Heart left ventricle (tissue), 16 donors: ENCODE data around the gene LRRFIP1. TPM values are rescaled to one million over a fixed set of nuclear protein-coding genes. Genes with fewer than 3 reads are reported as not detected.

Source experiments
- ATAC-seq, 4 donors: fragments of 200-7000 bp; cut with Tn5 transposase; one replicate each; pipeline ENCODE4 v1.9.1; 2020 to 2022; ENCODE audit warnings: moderate library complexity in 4 of 4, mild to moderate bottlenecking in 3 of 4, moderate number of reproducible peaks in 1 of 4
- DNase-seq, 5 donors: peaks; one replicate each; pipeline ENCODE4 v3.0.0-alpha.2; 2020
- H3K27ac ChIP-seq, 12 donors: fragments of 200-600 bp; sonication (generic) in 4 of 12; one replicate each; pipeline versions ENCODE4 v1.5.0 to v1.8.0; 2016 to 2022; ENCODE audit warnings: mild to moderate bottlenecking in 2 of 12
- H3K27me3 ChIP-seq, 9 donors: fragments of 200-600 bp; sonication (generic) in 2 of 9; one replicate each; pipeline versions ENCODE4 v1.5.1 to v1.8.0; 2016 to 2022; ENCODE audit warnings: mild to moderate bottlenecking in 3 of 9
- H3K36me3 ChIP-seq, 9 donors: fragments of 200-600 bp; sonication (generic) in 2 of 9; one replicate each; pipeline versions ENCODE4 v1.5.0 to v1.8.0; 2018 to 2022; ENCODE audit warnings: mild to moderate bottlenecking in 2 of 9
- H3K4me1 ChIP-seq, 12 donors: fragments of 200-600 bp; sonication (generic) in 4 of 12; one replicate each; pipeline versions ENCODE4 v1.5.0 to v1.8.0; 2016 to 2022; ENCODE audit warnings: mild to moderate bottlenecking in 3 of 12
- H3K4me3 ChIP-seq, 12 donors: fragments of 200-600 bp; sonication (generic) in 4 of 12; one replicate each; pipeline versions ENCODE4 v1.5.0 to v1.8.0; 2017 to 2022; ENCODE audit warnings: mild to moderate bottlenecking in 9 of 12, moderate library complexity in 4 of 12
- H3K9me3 ChIP-seq, 12 donors: fragments of 200-600 bp; sonication (generic) in 4 of 12; one replicate each; pipeline versions ENCODE4 v1.5.0 to v1.8.0; 2016 to 2022; ENCODE audit warnings: mild to moderate bottlenecking in 1 of 12
- CTCF ChIP-seq, 12 donors: fragments of 200-600 bp; sonication (generic) in 4 of 12; IDR thresholded peaks; one replicate each; pipeline versions ENCODE4 v1.5.0 to v1.8.0; 2018 to 2022; ENCODE audit warnings: antibody characterized with exemption in 12 of 12, mild to moderate bottlenecking in 5 of 12
- POLR2A ChIP-seq, 2 donors: fragments of 450-650 bp; IDR thresholded peaks; one replicate each; pipeline ENCODE4 v1.6.1; 2017; ENCODE audit warnings: antibody characterized with exemption in 2 of 2, mild to moderate bottlenecking in 2 of 2, moderate library complexity in 2 of 2
- WGBS, 4 donors: extraction: QIAGEN DNeasy Blood & Tissue Kit in 2 of 4; methylation state at CpG; one replicate each; pipeline versions ENCODE4 v1.1.5 to v1.1.7; 2013 to 2018; 5-methylcytosine and 5-hydroxymethylcytosine counted together
- intact Hi-C, 10 donors: fragments of 100-400 bp; cut with DNase I; formaldehyde crosslinking; loops; one replicate each; pipeline versions ENCODE4 v1.11.1 to v1.14.2; 2022
- polyA plus RNA-seq, 2 donors: library from polyadenylated mRNA; stranded (reverse); fragments of 200-250 nt; gene quantifications; one replicate each; pipeline ENCODE4 v1.2.3, GENCODE V29; 2013
- total RNA-seq, 9 donors: library from RNA; depleted of rRNA in 2 of 9; stranded (reverse); fragments of >200 nt in 2 of 9; fragmentation: NEBNext Ultra II Directional in 3 of 9; extraction: Animal tissue kit (Norgen Biotek cat#: 25700) in 3 of 9; gene quantifications; one replicate each; pipeline versions ENCODE4 v1.1.0 to v1.2.4, GENCODE V29; 2016 to 2023
- donor health status: ischemic (EF 13 %, LVEDD 7.1; RV severe dilation, severe dysfunction).
- donor health status: healthy with polysubstance abuse.
- donor health status: DM: no; HTN: yes; CAD: no.
- donor health status: DM: no; HTN: no; CAD: no.
- donor health status: ischemic (EF 25% LVEDD 6.9; RV normal size, moderate dysfunction).
- donor health status: ischemic (EF 25% LVEDD 5.7; RV mildly dilated, moderate dysfunction).
- donor health status: healthy.
- donor health status: DM: yes; HTN: yes; CAD: no.
- donor health status: ischemic (EF 35%, LVEDD 5.7; RV mildly dilated, moderate dysfunction).
- donor health status: nonischemic (EF 11% LVEDD 7.7; RV severe dilation, severe dysfunction).
- donor health status: DM: yes; HTN: yes; CAD: no.
- donor health status: PGD.
- donor health status: ischemic (EF 29% LVEDD 5.4; RV normal size, mild dysfunction).
- donor health status: nonischemic (EF 23%, LVEDD 6.1; RV moderate dilation, normal function).

The LRRFIP1 gene
- total and polyA plus RNA-seq, 11 donors = 78.7 to 151 (median 111) TPM

DNA sequence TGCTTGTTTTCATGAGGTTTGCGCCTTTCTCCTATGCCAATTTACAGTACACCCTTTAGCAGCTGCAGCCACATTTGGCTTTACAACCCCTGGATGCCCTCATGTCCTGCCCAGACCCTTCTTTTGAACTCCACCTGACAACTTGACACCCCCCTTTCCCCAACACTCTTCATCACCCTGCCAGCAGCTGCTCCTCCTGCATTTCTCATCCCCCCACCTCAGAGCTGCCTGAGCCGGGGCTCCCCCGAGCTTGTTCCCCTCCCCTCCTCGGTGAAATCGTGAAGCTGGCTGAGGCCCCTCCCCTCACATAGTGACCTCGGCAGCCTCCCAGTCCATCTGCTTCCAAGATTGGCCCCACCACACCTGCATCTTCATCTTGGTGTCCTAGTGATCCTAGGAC lies 40.5 kb downstream of the LRRFIP1 start:
- Histone ChIP-seq H3K27me3 (no peaks in the 10 kb centered on the region), H3K4me3 (no peak overlapping the region), H3K9me3 (no peaks in the 10 kb centered on the region), H3K36me3 (no peaks in the 10 kb centered on the region), H3K27ac (no peak overlapping the region), H3K4me1 (peaks cover 0 to 63% (median 37%) of the 10 kb centered on the region in 12 donors)
- 60 to 68% (median 65%) methylated on average over 6 of the region's 6 CpGs for WGBS, 4 donors
- no peak for DNase-seq
- intact Hi-C loops = loop anchor here in 4 of 10 donors (5.0 to 10.0 kb wide), 4 partner anchors 41 to 86 kb away; partner anchors contain the start of genes LRRFIP1 (in 2 of the 4) and RAB17 (in 1 of the 4)
- no peak for ATAC-seq
- TF ChIP-seq POLR2A (IDR thresholded peaks at IDR 0.05) = no peak
- no peak for TF ChIP-seq CTCF (IDR thresholded peaks at IDR 0.05)

- DNase-seq (no peak), ATAC-seq (no peak)
- peaks cover 0 to 63% (median 36%) of the 10 kb centered on the region in 12 donors for H3K4me1 ChIP-seq
- H3K4me3 ChIP-seq = no peak overlapping the region
- no peaks in the 10 kb centered on the region for H3K36me3 ChIP-seq
- 82 to 93% (median 85%) methylated on average over 6 of the region's 6 CpGs for WGBS, 4 donors
- peak overlapping the region in 1 of 12 donors; percentile 72 for H3K27ac ChIP-seq
- no peaks in the 10 kb centered on the region for H3K27me3 ChIP-seq
- no peaks in the 10 kb centered on the region for H3K9me3 ChIP-seq
- TF ChIP-seq POLR2A (IDR thresholded peaks at IDR 0.05) = no peak
- TF ChIP-seq CTCF (IDR thresholded peaks at IDR 0.05) = no peak
- intact Hi-C loops = loop anchor here in 4 of 10 donors (5.0 to 10.0 kb wide), 4 partner anchors 41 to 86 kb away; partner anchors contain the start of genes LRRFIP1 (in 2 of the 4) and RAB17 (in 1 of the 4)
These were observed 41.1 kb downstream of the LRRFIP1 start for GRCh38 chr2:237668440-237668839.

- no peak for TF ChIP-seq CTCF (IDR thresholded peaks at IDR 0.05)
These were observed 41.9 kb downstream of the LRRFIP1 start for GRCh38 chr2:237669283-237669627.

GRCh38 chr2:237669628-237670392 lies 42.4 kb downstream of the LRRFIP1 start:
- no peak for TF ChIP-seq CTCF (IDR thresholded peaks at IDR 0.05)
- no peak for TF ChIP-seq POLR2A (IDR thresholded peaks at IDR 0.05)
- H3K27ac ChIP-seq = peak overlapping the region; percentile 60 to 88 (median 74)
- no peaks in the 10 kb centered on the region for H3K36me3 ChIP-seq
- ATAC-seq (peak; percentile 78 to 87 (median 84)), DNase-seq (peak; percentile 77 to 89 (median 83))
- H3K4me1 ChIP-seq = peaks cover 8 to 63% (median 40%) of the 10 kb centered on the region in 12 donors
- 30 to 38% (median 36%) methylated on average over 21 of the region's 21 CpGs for WGBS, 4 donors
- H3K9me3 ChIP-seq = no peaks in the 10 kb centered on the region
- no peak overlapping the region for H3K4me3 ChIP-seq
- H3K27me3 ChIP-seq = no peaks in the 10 kb centered on the region
- intact Hi-C loops = loop anchor here in 9 of 10 donors (2.0 to 10.0 kb wide), 9 partner anchors 43 to 158 kb away; partner anchors contain the start of genes LRRFIP1 (in 2 of the 9) and RAB17 (in 1 of the 9)

More at GRCh38 chr2:237669283-237669627, 41.9 kb downstream of the LRRFIP1 start:
- no peak overlapping the region for H3K4me3 ChIP-seq
- DNase-seq (no peak), ATAC-seq (no peak)
- H3K9me3 ChIP-seq = no peaks in the 10 kb centered on the region
- WGBS, 4 donors = 25 to 33% (median 31%) methylated on average over 3 of the region's 3 CpGs
- H3K36me3 ChIP-seq = no peaks in the 10 kb centered on the region
- H3K27ac ChIP-seq = peak overlapping the region in 11 of 12 donors; percentile 60 to 88 (median 75)
- peaks cover 4 to 63% (median 37%) of the 10 kb centered on the region in 12 donors for H3K4me1 ChIP-seq
- no peaks in the 10 kb centered on the region for H3K27me3 ChIP-seq
- intact Hi-C loops = loop anchor here in 4 of 10 donors (5.0 to 10.0 kb wide), 4 partner anchors 42 to 87 kb away; partner anchors contain the start of genes LRRFIP1 (in 2 of the 4) and RAB17 (in 1 of the 4)
